CD4-positive, alpha-beta T cell (primary cell): ENCODE results near the gene KRTAP6-1. TPM values are rescaled to one million over a fixed set of nuclear protein-coding genes. Genes with fewer than 3 reads are reported as not detected.

Experiments
- ATAC-seq: fragments of 200-7000 bp; cut with Tn5 transposase; one replicate; pipeline ENCODE4 v1.10.0; 2022; ENCODE audit warnings: mild to moderate bottlenecking; ENCODE audit not compliant: poor library complexity
- CTCF ChIA-PET: fragments of 350-600 bp; sonication (Branson Sonifier 250); formaldehyde crosslinking; loops from one replicate; lab custom pipeline; 2021; ENCODE audit warnings: antibody characterized with exemption, inconsistent platforms; lab: Charles Lee
- POLR2A ChIA-PET: fragments of 350-600 bp; sonication (Branson Sonifier 250); formaldehyde crosslinking; loops from one replicate; lab custom pipeline; 2021; ENCODE audit warnings: antibody characterized with exemption, inconsistent platforms; lab: Charles Lee
- DNase-seq, 14 experiments: peaks; one replicate each; pipeline ENCODE4 v3.0.0-alpha.2; 2013 to 2020; ENCODE audit warnings: mixed read lengths in 2 of 14
- H3K27ac ChIP-seq, 2 donors: one replicate each; pipeline versions ENCODE4 v1.5.1 to v1.7.0; 2013; ENCODE audit warnings: low read length in 2 of 2, low read depth in 1 of 2, mild to moderate bottlenecking in 1 of 2
- H3K27me3 ChIP-seq, 2 experiments: 1 replicate in 1 of 2; 2 replicates in 1 of 2; pipeline versions ENCODE4 v1.6.1 to v1.7.0; 2013; ENCODE audit warnings: low read length in 2 of 2, control low read depth in 1 of 2, mild to moderate bottlenecking in 1 of 2, moderate library complexity in 1 of 2; ENCODE audit not compliant: insufficient read depth in 2 of 2, control insufficient read depth in 1 of 2
- H3K36me3 ChIP-seq: one replicate; pipeline ENCODE4 v1.6.1; 2013; ENCODE audit warnings: low read length, control low read depth; ENCODE audit not compliant: insufficient read depth
- H3K4me1 ChIP-seq: one replicate; pipeline ENCODE4 v1.6.1; 2013; ENCODE audit warnings: low read length, control low read depth; ENCODE audit not compliant: insufficient read depth
- H3K4me3 ChIP-seq: one replicate; pipeline ENCODE4 v1.5.1; 2013; ENCODE audit warnings: mild to moderate bottlenecking, low read length, moderate library complexity
- H3K9me3 ChIP-seq, 2 experiments: 1 replicate in 1 of 2; 2 replicates in 1 of 2; pipeline versions ENCODE4 v1.6.1 to v1.7.0; 2013; ENCODE audit warnings: low read length in 2 of 2, mild to moderate bottlenecking in 2 of 2, control low read depth in 1 of 2, moderate library complexity in 1 of 2; ENCODE audit not compliant: control insufficient read depth in 1 of 2, insufficient read depth in 1 of 2
- H3K27ac Mint-ChIP-seq: one replicate; pipeline ENCODE4 v1.8.0; 2020; ENCODE audit warnings: mixed read lengths
- H3K27me3 Mint-ChIP-seq: one replicate; pipeline ENCODE4 v1.8.0; 2021; ENCODE audit warnings: mixed read lengths
- H3K36me3 Mint-ChIP-seq: one replicate; pipeline ENCODE4 v1.8.0; 2021; ENCODE audit warnings: low read depth, mixed read lengths
- H3K4me1 Mint-ChIP-seq: one replicate; pipeline ENCODE4 v1.8.0; 2021; ENCODE audit warnings: low read depth, mixed read lengths
- H3K4me3 Mint-ChIP-seq: one replicate; pipeline ENCODE4 v1.8.0; 2020; ENCODE audit warnings: mild to moderate bottlenecking, mixed read lengths
- H3K9me3 Mint-ChIP-seq: one replicate; pipeline ENCODE4 v1.8.0; 2020; ENCODE audit warnings: mixed read lengths
- intact Hi-C, 2 experiments: fragments of 100-400 bp; cut with DNase I in 1 of 2; cut with micrococcal nuclease in 1 of 2; formaldehyde crosslinking; loops; one replicate each; pipeline versions ENCODE4 v1.15.1 to v1.9.0; 2023 to 2025; cut with DNase I, micrococcal nuclease
- total RNA-seq, 174 experiments: library from RNA in 2 of 174; stranded (reverse) in 2 of 174; gene quantifications; one replicate each; pipeline ENCODE4 v1.2.3 and lab custom pipeline; 2021 to 2026
- TF ChIP-seq, protein P1 (sequence below): fragments of 200-600 bp; IDR thresholded peaks from one replicate; pipeline ENCODE4 v1.8.0; 2022; ENCODE audit warnings: antibody characterized with exemption, mild to moderate bottlenecking

The KRTAP6-1 gene
- total RNA-seq, 2 experiments from 2014 or later = not detected

DNA sequence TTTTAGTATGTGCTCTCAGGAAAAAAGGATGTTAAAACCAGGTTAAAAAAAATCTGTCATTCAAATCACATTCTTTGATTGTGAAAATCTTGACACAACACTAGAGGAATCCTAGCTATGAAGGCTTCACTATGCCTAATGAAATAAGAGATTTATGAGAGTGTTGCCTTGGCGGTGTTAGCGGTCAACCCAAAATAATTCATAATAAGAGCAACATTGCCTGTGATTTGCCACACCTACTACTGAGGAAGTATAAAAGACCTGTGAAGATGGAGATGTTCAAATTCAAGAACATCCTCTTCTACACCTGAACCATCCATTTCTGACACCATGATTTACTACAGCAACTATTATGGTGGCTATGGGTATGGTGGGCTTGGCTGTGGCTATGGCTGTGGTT is 2.4 kb upstream of the KRTAP6-1 start, which contains the start of gene KRTAP20-1:
KRTAP20-1 (plus strand) TSS at position 301 of the 400 bp plus-strand sequence; CDS start at position 331, 30 bp downstream.
- intact Hi-C loops = no loop called here
- H3K4me1 ChIP-seq = no peaks in the 10 kb centered on the region
- H3K9me3 ChIP-seq = peaks cover 0 to 4% of the 10 kb centered on the region in 2 experiments
- ATAC-seq (no peak), DNase-seq (no peak)
- ChIA-PET POLR2A (no interaction called here), CTCF (no interaction called here)
- H3K27ac Mint-ChIP-seq = no peak within 1 kb of the TSS
- no peak within 1 kb of the TSS for H3K4me3 ChIP-seq
- TF ChIP-seq, protein P1, sequence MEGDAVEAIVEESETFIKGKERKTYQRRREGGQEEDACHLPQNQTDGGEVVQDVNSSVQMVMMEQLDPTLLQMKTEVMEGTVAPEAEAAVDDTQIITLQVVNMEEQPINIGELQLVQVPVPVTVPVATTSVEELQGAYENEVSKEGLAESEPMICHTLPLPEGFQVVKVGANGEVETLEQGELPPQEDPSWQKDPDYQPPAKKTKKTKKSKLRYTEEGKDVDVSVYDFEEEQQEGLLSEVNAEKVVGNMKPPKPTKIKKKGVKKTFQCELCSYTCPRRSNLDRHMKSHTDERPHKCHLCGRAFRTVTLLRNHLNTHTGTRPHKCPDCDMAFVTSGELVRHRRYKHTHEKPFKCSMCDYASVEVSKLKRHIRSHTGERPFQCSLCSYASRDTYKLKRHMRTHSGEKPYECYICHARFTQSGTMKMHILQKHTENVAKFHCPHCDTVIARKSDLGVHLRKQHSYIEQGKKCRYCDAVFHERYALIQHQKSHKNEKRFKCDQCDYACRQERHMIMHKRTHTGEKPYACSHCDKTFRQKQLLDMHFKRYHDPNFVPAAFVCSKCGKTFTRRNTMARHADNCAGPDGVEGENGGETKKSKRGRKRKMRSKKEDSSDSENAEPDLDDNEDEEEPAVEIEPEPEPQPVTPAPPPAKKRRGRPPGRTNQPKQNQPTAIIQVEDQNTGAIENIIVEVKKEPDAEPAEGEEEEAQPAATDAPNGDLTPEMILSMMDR = no peak
- no peaks in the 10 kb centered on the region for H3K4me1 Mint-ChIP-seq
- H3K9me3 Mint-ChIP-seq = no peaks in the 10 kb centered on the region
- H3K27me3 ChIP-seq = no peaks in the 10 kb centered on the region
- H3K36me3 Mint-ChIP-seq = no peaks in the 10 kb centered on the region
- no peak within 1 kb of the TSS for H3K27ac ChIP-seq
- no peaks in the 10 kb centered on the region for H3K36me3 ChIP-seq
- no peaks in the 10 kb centered on the region for H3K27me3 Mint-ChIP-seq
- H3K4me3 Mint-ChIP-seq = no peak within 1 kb of the TSS

DNA sequence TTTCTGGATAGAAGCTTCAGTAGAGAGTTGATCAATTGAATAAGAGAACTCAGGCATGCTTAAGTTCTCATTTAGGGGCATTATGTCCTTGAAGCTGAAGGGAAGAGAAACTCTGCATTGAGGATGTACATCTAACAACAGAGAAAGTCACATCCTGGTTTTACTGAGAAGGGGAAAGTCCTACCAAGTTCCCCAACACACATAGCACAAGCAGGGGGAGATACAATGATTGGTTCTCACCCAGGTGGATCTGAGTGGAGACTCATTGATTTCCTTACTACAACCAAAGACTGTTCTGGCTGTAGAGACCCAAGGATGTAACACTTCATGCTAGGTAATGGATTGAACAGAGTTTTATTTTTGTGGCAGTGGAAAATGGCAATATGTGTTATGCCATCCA is 1.5 kb upstream of the KRTAP6-1 start:
- Mint-ChIP-seq H3K4me1 (no peaks in the 10 kb centered on the region), H3K9me3 (peaks cover 2% of the 10 kb centered on the region), H3K4me3 (no peak overlapping the region), H3K36me3 (no peaks in the 10 kb centered on the region), H3K27me3 (no peaks in the 10 kb centered on the region), H3K27ac (no peak overlapping the region)
- peaks cover 0 to 4% of the 10 kb centered on the region in 2 experiments for H3K9me3 ChIP-seq
- H3K4me1 ChIP-seq = no peaks in the 10 kb centered on the region
- H3K36me3 ChIP-seq = no peaks in the 10 kb centered on the region
- CTCF ChIA-PET = no interaction called here
- intact Hi-C loops = no loop called here
- DNase-seq = no peak
- POLR2A ChIA-PET = no interaction called here
- H3K27ac ChIP-seq = no peak overlapping the region
- ATAC-seq = no peak
- no peak overlapping the region for H3K4me3 ChIP-seq
- no peaks in the 10 kb centered on the region for H3K27me3 ChIP-seq
- TF ChIP-seq, protein P1 = no peak

DNA sequence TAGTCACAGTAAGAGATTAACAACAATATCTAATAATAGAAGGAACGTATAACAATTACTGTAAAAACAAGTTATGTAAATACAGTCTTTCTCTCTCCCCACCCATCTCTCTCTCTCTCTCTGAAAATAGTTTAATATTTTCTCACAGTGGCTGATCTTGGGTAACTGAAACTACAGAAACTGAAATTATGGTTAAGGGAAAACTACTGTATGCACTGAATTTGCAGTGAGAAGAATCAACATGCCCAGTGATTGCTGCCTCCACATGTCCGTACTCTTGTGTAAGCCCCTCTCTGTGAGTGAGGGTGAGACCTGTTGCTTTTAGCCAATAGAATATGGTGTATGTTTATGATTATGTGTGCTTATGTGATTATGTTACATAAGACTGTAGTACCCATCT is 1.6 kb downstream of the KRTAP6-1 start:
- no peaks in the 10 kb centered on the region for H3K27me3 Mint-ChIP-seq
- Histone ChIP-seq H3K27me3 (no peaks in the 10 kb centered on the region), H3K4me1 (no peaks in the 10 kb centered on the region), H3K4me3 (no peak overlapping the region), H3K36me3 (no peaks in the 10 kb centered on the region), H3K9me3 (peaks cover 0 to 4% of the 10 kb centered on the region in 2 experiments), H3K27ac (no peak overlapping the region)
- DNase-seq (no peak), ATAC-seq (no peak)
- TF ChIP-seq, protein P1 = no peak
- H3K36me3 Mint-ChIP-seq = no peaks in the 10 kb centered on the region
- CTCF ChIA-PET = no interaction called here
- H3K4me3 Mint-ChIP-seq = no peak overlapping the region
- intact Hi-C loops = no loop called here
- peaks cover 10% of the 10 kb centered on the region for H3K9me3 Mint-ChIP-seq
- POLR2A ChIA-PET = no interaction called here
- H3K4me1 Mint-ChIP-seq = no peaks in the 10 kb centered on the region
- H3K27ac Mint-ChIP-seq = no peak overlapping the region
